Measurements from ENCODE around the gene ANKRD13B. TPM values are rescaled to one million over a fixed set of nuclear protein-coding genes. Genes with fewer than 3 reads are reported as not detected.

The ANKRD13B gene
- total and polyA plus RNA-seq, 2 of the 13 experiments (the other 11 are each of a cell fraction or from before 2014, with no cell fraction given), result 1.7 to 1.8 TPM

- TF ChIP-seq MNT (IDR thresholded peaks at IDR 0.05), result no peak
- no peak for TF ChIP-seq REL (CRISPR knock-in tag; conservative IDR thresholded peaks at IDR 0.05)
- no peak for TF ChIP-seq HBP1 (CRISPR knock-in tag; IDR thresholded peaks at IDR 0.05; ENCODE audit: low read depth)
- no peak for TF ChIP-seq ZNF276 (CRISPR knock-in tag; IDR thresholded peaks at IDR 0.05; ENCODE audit: low read depth)
- TF ChIP-seq ZBTB4 (CRISPR knock-in tag; IDR thresholded peaks at IDR 0.05; ENCODE audit: borderline replicate concordance), result 0 out of 2 replicates have a peak, but pooled peaks have one; percentile 47
- 0 out of 2 replicates have a peak, but pooled peaks have one; percentile 57 for TF ChIP-seq ZSCAN29 (CRISPR knock-in tag; conservative IDR thresholded peaks at IDR 0.05)
- 0 out of 2 replicates have a peak, but pooled peaks have one; percentile 65 for TF ChIP-seq MED13 (CRISPR knock-in tag; IDR thresholded peaks at IDR 0.05)
- no peak for TF ChIP-seq HNRNPK (IDR thresholded peaks at IDR 0.05; ENCODE audit: low read depth, low read length, poor library complexity, severe bottlenecking)
- 0 out of 2 replicates have a peak, but pooled peaks have one; percentile 32 for TF ChIP-seq GPN1 (CRISPR knock-in tag; IDR thresholded peaks at IDR 0.05; ENCODE audit: borderline replicate concordance)
- no peak for TF ChIP-seq ZNF530 (CRISPR knock-in tag; IDR thresholded peaks at IDR 0.05; ENCODE audit: low read depth)
- TF ChIP-seq AKAP8 (CRISPR knock-in tag; IDR thresholded peaks at IDR 0.05), result no peak
- no peak for TF ChIP-seq XBP1 (CRISPR knock-in tag; IDR thresholded peaks at IDR 0.05)
- no peak for TF ChIP-seq ATF1 (CRISPR knock-in tag; IDR thresholded peaks at IDR 0.05)
- peak; percentile 24; the same call in 1 of the 2 replicates for TF ChIP-seq ZFP91 (CRISPR knock-in tag; IDR thresholded peaks at IDR 0.05; ENCODE audit: borderline replicate concordance)
- TF ChIP-seq ZBTB44 (CRISPR knock-in tag; IDR thresholded peaks at IDR 0.05), result no peak
These were observed 24.3 kb upstream of the ANKRD13B start, which contains the start of gene TP53I13 (continued) for GRCh38 chr17:29568331-29569244.

Data from HepG2 (cell line).